Spleen (tissue), 11 donors: ENCODE measurements around the gene PIPOX. TPM values are rescaled to one million over a fixed set of nuclear protein-coding genes. Genes with fewer than 3 reads are reported as not detected.

ENCODE experiments used
- DNase-seq: peaks from one replicate; pipeline ENCODE4 v3.0.0-alpha.2; 2020
- H3K27ac ChIP-seq, 8 donors: fragments of 200-600 bp; sonication (generic) in 7 of 8; 1 replicate in 4 of 8; 2 replicates in 4 of 8; pipeline versions ENCODE4 v1.5.0 to v1.8.0; 2016 to 2021; ENCODE audit warnings: inconsistent platforms in 4 of 8, mild to moderate bottlenecking in 4 of 8, moderate library complexity in 1 of 8
- H3K27me3 ChIP-seq, 7 donors: fragments of 200-600 bp; sonication (generic) in 6 of 7; replicated peaks in 1 of 7; 1 replicate in 4 of 7; 2 replicates in 3 of 7; pipeline versions ENCODE4 v1.5.0 to v1.8.0; 2016 to 2021; ENCODE audit warnings: inconsistent platforms in 3 of 7, mild to moderate bottlenecking in 1 of 7
- H3K36me3 ChIP-seq, 6 donors: fragments of 200-600 bp; sonication (generic) in 5 of 6; 1 replicate in 4 of 6; 2 replicates in 2 of 6; pipeline versions ENCODE4 v1.5.0 to v1.8.0; 2016 to 2021; ENCODE audit warnings: inconsistent platforms in 2 of 6
- H3K4me1 ChIP-seq, 6 donors: fragments of 200-600 bp; sonication (generic) in 5 of 6; 1 replicate in 3 of 6; 2 replicates in 3 of 6; pipeline versions ENCODE4 v1.5.0 to v1.8.0; 2016 to 2021; ENCODE audit warnings: inconsistent platforms in 3 of 6
- H3K4me3 ChIP-seq, 8 donors: fragments of 200-600 bp; sonication (generic) in 7 of 8; 1 replicate in 4 of 8; 2 replicates in 4 of 8; pipeline versions ENCODE4 v1.5.0 to v1.8.0; 2016 to 2021; ENCODE audit warnings: inconsistent platforms in 4 of 8, mild to moderate bottlenecking in 4 of 8, moderate library complexity in 2 of 8
- H3K9me3 ChIP-seq, 8 donors: fragments of 200-600 bp; sonication (generic) in 7 of 8; 1 replicate in 4 of 8; 2 replicates in 4 of 8; pipeline versions ENCODE4 v1.5.0 to v1.8.0; 2016 to 2021; ENCODE audit warnings: inconsistent platforms in 4 of 8
- POLR2A ChIP-seq, 3 donors: fragments of 450-650 bp; IDR thresholded peaks; one replicate each; pipeline ENCODE4 v1.5.1; 2017; ENCODE audit warnings: antibody characterized with exemption in 3 of 3, mild to moderate bottlenecking in 1 of 3
- POLR2AphosphoS5 ChIP-seq, 3 donors: sonication (generic); formaldehyde crosslinking; IDR thresholded peaks; one replicate each; pipeline ENCODE4 v1.5.1; 2017; ENCODE audit warnings: antibody characterized with exemption in 3 of 3
- WGBS, 5 donors: extraction: QIAGEN DNeasy Blood & Tissue Kit in 3 of 5; methylation state at CpG; one replicate each; pipeline versions ENCODE4 v1.1.5 to v1.1.7; 2013 to 2018; 5-methylcytosine and 5-hydroxymethylcytosine counted together
- intact Hi-C: fragments of 100-400 bp; cut with DNase I; formaldehyde crosslinking; loops from one replicate; pipeline ENCODE4 v1.15.0; 2023; ENCODE audit warnings: low total_unique reads
- polyA plus RNA-seq, 3 donors: library from polyadenylated mRNA; stranded (reverse); fragments of 200-250 nt; gene quantifications; one replicate each; pipeline ENCODE4 v1.2.1, GENCODE V29; 2013
- total RNA-seq, 7 donors: library from RNA; depleted of rRNA in 3 of 7; stranded (reverse); fragments of >200 nt in 3 of 7; fragmentation: NEBNext Ultra II Directional in 4 of 7; extraction: Animal tissue kit (Norgen Biotek cat#: 25700) in 4 of 7; gene quantifications; one replicate each; pipeline versions ENCODE4 v1.1.0 to v1.2.1, GENCODE V29; 2016 to 2021
- TF ChIP-seq, protein P1 (sequence below), 11 experiments: fragments of 200-600 bp in 7 of 11; fragments of 450-650 bp in 4 of 11; sonication (generic) in 4 of 11; IDR thresholded peaks in 8 of 11; conservative IDR thresholded peaks in 3 of 11; 1 replicate in 7 of 11; 2 replicates in 4 of 11; pipeline versions ENCODE4 v1.4.0 to v1.8.0; 2016 to 2021; ENCODE audit warnings: antibody characterized with exemption in 11 of 11, inconsistent platforms in 4 of 11, mild to moderate bottlenecking in 1 of 11
- donor health status: healthy with polysubstance abuse.
- donor health status: DM: no; HTN: no; CAD: no; lungs with moderate emphysema.
- donor health status: DM: no; HTN: no; CAD: no.
- donor health status: Bipolar disorder and iron deficiency.
- donor health status: healthy.
- donor health status: DM: no; HTN: no; CAD: no.
- donor health status: DM: yes; HTN: yes; CAD: no.

The PIPOX gene
- total and polyA plus RNA-seq, 10 donors, result 0.64 to 8.3 (median 4.7) TPM

DNA sequence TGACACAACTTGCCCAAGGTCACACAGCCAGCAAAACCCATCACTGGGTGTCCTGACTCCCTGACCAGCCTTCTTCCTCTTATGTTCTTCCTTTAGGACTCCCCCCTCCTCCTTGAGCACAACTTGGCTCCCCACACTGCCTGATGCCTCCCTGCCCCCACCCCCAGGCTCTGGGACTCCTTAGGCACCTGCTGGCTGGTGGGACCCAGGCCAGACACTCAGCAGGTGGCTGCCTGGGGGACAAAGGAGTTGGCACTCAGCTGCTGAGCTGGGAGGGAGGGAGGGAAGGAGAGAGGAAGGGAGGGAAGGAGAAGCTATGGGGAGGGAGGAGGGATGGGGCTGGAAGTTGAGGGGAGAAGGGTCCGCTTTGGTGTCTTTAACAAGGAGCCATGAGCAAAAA is 45.1 kb upstream of the PIPOX start:
- Histone ChIP-seq H3K4me1 (no peaks in the 10 kb centered on the region), H3K36me3 (no peaks in the 10 kb centered on the region), H3K27me3 (peaks cover 0 to 36% (median 0%) of the 10 kb centered on the region in 7 donors), H3K9me3 (no peaks in the 10 kb centered on the region), H3K27ac (no peak overlapping the region), H3K4me3 (no peak overlapping the region)
- 76 to 100% (median 81%) methylated on average over 1 of the region's 1 CpG for WGBS, 5 donors
- intact Hi-C loops, result no loop called here
- DNase-seq, result no peak
- no peak for TF ChIP-seq POLR2A (IDR thresholded peaks at IDR 0.05)
- TF ChIP-seq, protein P1, sequence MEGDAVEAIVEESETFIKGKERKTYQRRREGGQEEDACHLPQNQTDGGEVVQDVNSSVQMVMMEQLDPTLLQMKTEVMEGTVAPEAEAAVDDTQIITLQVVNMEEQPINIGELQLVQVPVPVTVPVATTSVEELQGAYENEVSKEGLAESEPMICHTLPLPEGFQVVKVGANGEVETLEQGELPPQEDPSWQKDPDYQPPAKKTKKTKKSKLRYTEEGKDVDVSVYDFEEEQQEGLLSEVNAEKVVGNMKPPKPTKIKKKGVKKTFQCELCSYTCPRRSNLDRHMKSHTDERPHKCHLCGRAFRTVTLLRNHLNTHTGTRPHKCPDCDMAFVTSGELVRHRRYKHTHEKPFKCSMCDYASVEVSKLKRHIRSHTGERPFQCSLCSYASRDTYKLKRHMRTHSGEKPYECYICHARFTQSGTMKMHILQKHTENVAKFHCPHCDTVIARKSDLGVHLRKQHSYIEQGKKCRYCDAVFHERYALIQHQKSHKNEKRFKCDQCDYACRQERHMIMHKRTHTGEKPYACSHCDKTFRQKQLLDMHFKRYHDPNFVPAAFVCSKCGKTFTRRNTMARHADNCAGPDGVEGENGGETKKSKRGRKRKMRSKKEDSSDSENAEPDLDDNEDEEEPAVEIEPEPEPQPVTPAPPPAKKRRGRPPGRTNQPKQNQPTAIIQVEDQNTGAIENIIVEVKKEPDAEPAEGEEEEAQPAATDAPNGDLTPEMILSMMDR (IDR thresholded peaks at IDR 0.05 in 8 of 11, conservative IDR thresholded peaks at IDR 0.05 in 3 of 11), result no peak
- TF ChIP-seq POLR2AphosphoS5 (IDR thresholded peaks at IDR 0.05), result no peak

DNA sequence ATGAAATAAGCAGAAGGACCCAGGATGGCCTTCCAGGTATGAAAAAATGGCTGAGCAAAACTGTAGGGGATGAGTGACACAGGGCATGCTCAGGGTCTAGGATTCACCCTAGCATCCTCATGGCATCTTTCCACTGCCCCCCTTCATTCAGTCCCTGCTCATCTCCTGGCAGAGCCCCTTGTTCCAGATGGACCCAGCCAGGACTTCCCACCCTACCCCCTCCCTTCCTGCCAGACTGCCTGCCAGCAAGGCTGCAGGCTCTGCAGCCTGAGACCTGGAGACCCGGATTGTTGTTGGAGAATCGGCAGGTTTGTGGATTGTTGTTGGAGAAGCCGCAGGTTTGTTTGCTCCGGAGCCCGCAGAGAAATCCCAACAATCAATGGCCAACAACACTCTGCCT is 43.7 kb upstream of the PIPOX start:
- Histone ChIP-seq H3K4me3 (no peak overlapping the region), H3K27me3 (peaks cover 0 to 44% (median 14%) of the 10 kb centered on the region in 7 donors), H3K4me1 (no peaks in the 10 kb centered on the region), H3K36me3 (no peaks in the 10 kb centered on the region), H3K9me3 (no peaks in the 10 kb centered on the region), H3K27ac (no peak overlapping the region)
- intact Hi-C loops, result no loop called here
- no peak for TF ChIP-seq POLR2A (IDR thresholded peaks at IDR 0.05)
- TF ChIP-seq, protein P1 (IDR thresholded peaks at IDR 0.05 in 8 of 11, conservative IDR thresholded peaks at IDR 0.05 in 3 of 11), result no peak
- TF ChIP-seq POLR2AphosphoS5 (IDR thresholded peaks at IDR 0.05), result no peak
- DNase-seq, result no peak
- 50 to 74% (median 55%) methylated on average over 5 of the region's 5 CpGs for whole genome bisulfite sequencing, 5 donors

DNA sequence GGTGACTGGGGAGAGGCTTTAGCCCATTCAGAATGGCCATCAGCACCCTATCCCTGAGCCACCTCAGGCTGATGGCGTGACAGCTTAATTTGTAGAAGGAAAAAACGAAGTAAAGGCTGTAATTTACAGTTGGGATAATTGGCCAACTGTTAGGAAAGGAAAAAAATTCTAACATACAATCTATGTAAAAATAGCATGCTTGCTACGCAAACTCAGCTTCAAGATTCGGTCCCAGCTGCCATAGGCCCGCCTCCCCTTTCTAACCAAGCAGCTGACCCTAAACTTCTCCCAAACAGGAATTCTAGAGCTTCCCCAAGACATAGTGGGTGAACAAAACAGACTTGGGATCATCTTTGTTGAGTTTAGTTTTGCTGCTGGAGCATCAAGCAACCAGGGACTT is 42.0 kb upstream of the PIPOX start:
- H3K36me3 ChIP-seq, result no peaks in the 10 kb centered on the region
- H3K4me1 ChIP-seq, result peaks cover 0 to 10% (median 3%) of the 10 kb centered on the region in 6 donors
- no peak for DNase-seq
- WGBS, 5 donors, result 76 to 88% (median 81%) methylated on average over 5 of the region's 5 CpGs
- H3K4me3 ChIP-seq, result no peak overlapping the region
- H3K27me3 ChIP-seq, result peaks cover 2 to 53% (median 31%) of the 10 kb centered on the region in 7 donors
- no peak overlapping the region for H3K27ac ChIP-seq
- intact Hi-C loops, result no loop called here
- TF ChIP-seq POLR2A (IDR thresholded peaks at IDR 0.05) (no peak), POLR2AphosphoS5 (IDR thresholded peaks at IDR 0.05) (no peak)
- TF ChIP-seq, protein P1 (IDR thresholded peaks at IDR 0.05 in 8 of 11, conservative IDR thresholded peaks at IDR 0.05 in 3 of 11), result no peak
- H3K9me3 ChIP-seq, result no peaks in the 10 kb centered on the region

DNA sequence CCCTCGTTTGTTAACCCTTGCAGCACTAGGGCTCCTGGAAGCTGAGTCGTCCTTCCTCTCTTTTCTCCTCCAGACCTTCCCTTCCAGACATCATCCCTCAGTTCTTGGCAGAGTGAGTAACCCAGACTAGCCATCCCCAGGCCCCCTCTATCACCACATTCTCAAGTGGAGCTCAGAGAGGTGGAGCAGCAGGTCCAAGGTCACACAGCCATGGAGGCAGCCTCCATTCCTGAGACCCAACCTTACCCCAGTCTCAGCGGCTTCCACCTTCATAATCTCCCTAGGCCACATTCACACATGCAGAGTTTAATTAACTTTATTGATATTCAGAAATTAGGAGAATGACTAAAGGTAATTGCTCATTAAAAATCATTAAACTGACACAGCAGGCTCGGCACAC is 40.1 kb upstream of the PIPOX start:
- Histone ChIP-seq H3K27me3 (peaks cover 6 to 66% (median 47%) of the 10 kb centered on the region in 7 donors), H3K27ac (no peak overlapping the region), H3K4me1 (peaks cover 0 to 14% (median 7%) of the 10 kb centered on the region in 6 donors), H3K36me3 (no peaks in the 10 kb centered on the region), H3K4me3 (no peak overlapping the region), H3K9me3 (no peaks in the 10 kb centered on the region)
- TF ChIP-seq, protein P1 (IDR thresholded peaks at IDR 0.05 in 8 of 11, conservative IDR thresholded peaks at IDR 0.05 in 3 of 11), result no peak
- no peak for TF ChIP-seq POLR2A (IDR thresholded peaks at IDR 0.05)
- no peak for TF ChIP-seq POLR2AphosphoS5 (IDR thresholded peaks at IDR 0.05)
- WGBS, 5 donors, result 50 to 60% (median 52%) methylated on average over 4 of the region's 4 CpGs
- intact Hi-C loops, result no loop called here
- no peak for DNase-seq
